ENCODE results near the gene ZNF362. TPM values are rescaled to one million over a fixed set of nuclear protein-coding genes. Genes with fewer than 3 reads are reported as not detected.

Gene ZNF362
- polyA plus RNA-seq, 1 of the 3 experiments (the other 2 are of a cell fraction) = 17.1 TPM

- Histone ChIP-seq H3K4me1 (ENCODE audit: control insufficient read depth in 1 of 2, insufficient read depth in 2 of 2, low read depth in 1 of 2, low read length in 1 of 2) (peaks cover 0 to 5% of the 10 kb centered on the region in 2 experiments; a peak in 1 of 4 replicates), H3K27me3 (ENCODE audit: insufficient read depth) (no peaks in the 10 kb centered on the region), H3K4me2 (no peak overlapping the region), H3K4me3 (ENCODE audit: low read depth in 2 of 2, low read length in 1 of 2) (no peak overlapping the region), H3K79me2 (ENCODE audit: insufficient read depth) (no peaks in the 10 kb centered on the region), H3F3A (replicated peaks; ENCODE audit: insufficient read depth) (no peaks in the 10 kb centered on the region), H3K9ac (no peak overlapping the region), H2AFZ (ENCODE audit: low read depth) (no peak overlapping the region), H3K36me3 (replicated peaks in 1 of 2; ENCODE audit: control insufficient read depth in 1 of 2, insufficient read depth in 2 of 2, low read length in 1 of 2) (no peaks in the 10 kb centered on the region), H3K9me3 (no peaks in the 10 kb centered on the region), H4K20me1 (ENCODE audit: insufficient read depth) (no peaks in the 10 kb centered on the region), H3K27ac (ENCODE audit: low read depth in 2 of 2, low read length in 1 of 2) (no peak overlapping the region), H3K9me2 (no peaks in the 10 kb centered on the region)
- DNase-seq = no peak
- CTCF ChIA-PET = no interaction called here
- TF ChIP-seq FOSL2 (IDR thresholded peaks at IDR 0.05; ENCODE audit: borderline replicate concordance, low read depth) = no peak
- no peak for TF ChIP-seq USF1 (IDR thresholded peaks at IDR 0.05; ENCODE audit: borderline replicate concordance, low read depth)
- TF ChIP-seq MXI1 (IDR thresholded peaks at IDR 0.05; ENCODE audit: low read depth, low read length) = no peak
- no peak for TF ChIP-seq POLR2AphosphoS5 (IDR thresholded peaks at IDR 0.05; ENCODE audit: low read depth, low read length)
- TF ChIP-seq CTCF (IDR thresholded peaks at IDR 0.05) = no peak
- no peak for TF ChIP-seq FOXM1 (IDR thresholded peaks at IDR 0.05; ENCODE audit: low read depth)
- TF ChIP-seq JUND (IDR thresholded peaks at IDR 0.05) = no peak
- TF ChIP-seq EZH2phosphoT487 (IDR thresholded peaks at IDR 0.05; ENCODE audit: borderline replicate concordance, low read depth) = no peak
- TF ChIP-seq MAX (IDR thresholded peaks at IDR 0.05; ENCODE audit: low read depth) = no peak
- POLR2A ChIA-PET = no interaction called here
- WGBS (ENCODE audit: low lambda C conversion rate) = 39% methylated on average over 3 of the region's 3 CpGs
Measured at GRCh38 chr1:33242652-33243051, 13.6 kb upstream of the ZNF362 start.

GRCh38 chr1:33244143-33244808 is 12.0 kb upstream of the ZNF362 start:
- Histone ChIP-seq H3K9me2 (no peaks in the 10 kb centered on the region), H4K20me1 (ENCODE audit: insufficient read depth) (no peaks in the 10 kb centered on the region), H3K27me3 (ENCODE audit: insufficient read depth) (no peaks in the 10 kb centered on the region; the same call in 1 of the 2 replicates), H3K36me3 (replicated peaks in 1 of 2; ENCODE audit: control insufficient read depth in 1 of 2, insufficient read depth in 2 of 2, low read length in 1 of 2) (no peaks in the 10 kb centered on the region), H3K4me3 (ENCODE audit: low read depth in 2 of 2, low read length in 1 of 2) (no peak overlapping the region), H2AFZ (ENCODE audit: low read depth) (no peak overlapping the region), H3K9me3 (no peaks in the 10 kb centered on the region), H3K79me2 (ENCODE audit: insufficient read depth) (no peaks in the 10 kb centered on the region), H3K9ac (no peak overlapping the region), H3K4me2 (no peak overlapping the region), H3F3A (replicated peaks; ENCODE audit: insufficient read depth) (no peaks in the 10 kb centered on the region), H3K4me1 (ENCODE audit: control insufficient read depth in 1 of 2, insufficient read depth in 2 of 2, low read depth in 1 of 2, low read length in 1 of 2) (peaks cover 0 to 5% of the 10 kb centered on the region in 2 experiments; a peak in 1 of 4 replicates), H3K27ac (ENCODE audit: low read depth in 2 of 2, low read length in 1 of 2) (no peak overlapping the region)
- CTCF ChIA-PET = interaction anchor here (0.6 kb wide), 1 partner anchor 51 kb away, joined by 3 read pairs; no protein-coding TSS in a partner anchor
- POLR2A ChIA-PET = interaction anchor here (0.7 kb wide), 1 partner anchor 9 kb away, joined by 8 read pairs; no protein-coding TSS in a partner anchor
- TF ChIP-seq MEF2A (IDR thresholded peaks at IDR 0.05; ENCODE audit: borderline replicate concordance, low read depth) (no peak), NRF1 (IDR thresholded peaks at IDR 0.05; ENCODE audit: low read depth, low read length) (no peak), RCOR1 (IDR thresholded peaks at IDR 0.05; ENCODE audit: low read length) (no peak), SIN3A (IDR thresholded peaks at IDR 0.05; ENCODE audit: borderline replicate concordance, low read depth, low read length) (no peak), EZH2phosphoT487 (IDR thresholded peaks at IDR 0.05; ENCODE audit: borderline replicate concordance, low read depth) (no peak), TAF1 (IDR thresholded peaks at IDR 0.05; ENCODE audit: borderline replicate concordance, low read depth, low read length) (no peak), MAX (IDR thresholded peaks at IDR 0.05; ENCODE audit: low read depth) (no peak), USF2 (IDR thresholded peaks at IDR 0.05; ENCODE audit: borderline replicate concordance, low read depth, low read length) (no peak)
- WGBS (ENCODE audit: low lambda C conversion rate) = 75% methylated on average over 5 of the region's 5 CpGs
- no peak for DNase-seq

Measured in SK-N-SH (cell line).